Muscle of arm (tissue), 12 donors: Measurements from ENCODE around the gene ADCY5. TPM values are rescaled to one million over a fixed set of nuclear protein-coding genes. Genes with fewer than 3 reads are reported as not detected.

Experiments used
- DNase-seq: peaks from one replicate; pipeline ENCODE4 v3.0.0-alpha.2; 2013
- polyA plus RNA-seq, 12 donors: library from polyadenylated mRNA; unstranded; fragments of 120-200 nt; gene quantifications; one replicate each; pipeline ENCODE4 v1.2.1, GENCODE V29; 2013; ENCODE audit not compliant: insufficient read length in 12 of 12

Gene ADCY5
- polyA plus RNA-seq, 12 donors, result 2.5 to 10.5 (median 4.3) TPM; not detected in 1

GRCh38 chr3:123388811-123389627 is 59.9 kb downstream of the ADCY5 start:
- no peak for DNase-seq

DNA sequence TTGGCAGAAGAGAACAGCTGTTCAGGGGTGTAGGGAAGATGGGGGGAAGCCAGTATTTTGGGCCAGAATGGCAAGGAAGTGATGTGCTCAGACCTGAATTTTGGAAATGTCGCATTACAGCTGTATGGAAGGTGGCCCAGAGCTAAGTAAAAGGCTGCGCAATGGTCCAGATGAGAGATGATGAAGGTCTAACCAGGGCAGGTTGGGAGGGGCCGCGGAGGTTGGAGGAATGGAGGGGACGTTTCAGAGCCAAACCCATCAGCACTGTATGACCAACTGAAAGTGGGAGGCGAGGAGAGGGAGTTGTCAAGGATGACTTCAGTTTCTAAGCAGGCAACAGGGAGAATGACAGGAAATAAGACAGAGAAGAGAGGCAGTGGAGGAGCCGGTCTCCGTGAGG is 60.8 kb downstream of the ADCY5 start:
- DNase-seq, result peak; percentile 44

DNA sequence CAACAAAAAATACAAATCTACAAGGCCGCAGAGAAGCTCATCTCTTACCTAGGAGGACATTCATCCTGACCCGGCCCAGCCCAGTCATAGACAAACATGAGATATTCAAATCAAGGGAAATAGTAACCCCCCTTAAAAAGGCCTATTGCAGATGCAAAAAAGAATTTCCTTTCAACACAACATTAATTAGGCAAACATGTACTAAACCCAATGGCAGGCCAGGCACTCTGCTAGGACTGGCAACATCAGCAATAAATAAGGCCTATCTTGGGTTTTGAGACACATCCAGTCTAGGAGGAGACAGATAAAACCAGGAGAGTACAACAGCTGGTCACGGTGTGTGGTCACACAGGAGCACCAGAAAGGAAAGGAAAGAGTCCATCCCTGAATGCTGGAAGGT is 61.4 kb downstream of the ADCY5 start:
- DNase-seq, result no peak

DNA sequence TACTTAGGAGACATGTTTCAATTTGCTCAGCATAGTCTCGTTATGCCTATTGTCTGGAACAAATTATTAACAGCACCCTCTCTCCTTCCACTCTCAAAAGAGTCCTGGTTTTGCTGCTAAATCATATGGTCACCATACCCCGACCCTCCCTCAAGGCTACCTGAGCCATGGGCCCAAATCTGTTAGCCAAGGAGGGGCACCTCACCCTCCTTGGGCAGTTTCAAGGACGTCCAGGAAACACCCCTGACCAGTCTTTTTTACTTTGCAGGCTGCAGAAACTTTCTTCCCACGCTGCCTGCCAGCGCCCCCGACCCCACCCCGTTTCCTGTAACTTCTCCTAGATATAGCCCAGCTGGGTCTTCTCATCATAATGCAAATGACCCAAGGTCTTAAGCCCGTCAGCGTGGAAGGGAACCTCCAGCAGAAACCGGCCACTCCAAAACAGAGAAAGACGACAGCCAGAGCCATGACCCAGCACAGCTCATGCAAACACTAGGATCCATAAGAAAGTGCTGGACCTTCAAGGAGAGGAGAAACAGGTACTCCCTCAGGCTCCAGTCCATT is 62.3 kb downstream of the ADCY5 start:
- no peak for DNase-seq

DNA sequence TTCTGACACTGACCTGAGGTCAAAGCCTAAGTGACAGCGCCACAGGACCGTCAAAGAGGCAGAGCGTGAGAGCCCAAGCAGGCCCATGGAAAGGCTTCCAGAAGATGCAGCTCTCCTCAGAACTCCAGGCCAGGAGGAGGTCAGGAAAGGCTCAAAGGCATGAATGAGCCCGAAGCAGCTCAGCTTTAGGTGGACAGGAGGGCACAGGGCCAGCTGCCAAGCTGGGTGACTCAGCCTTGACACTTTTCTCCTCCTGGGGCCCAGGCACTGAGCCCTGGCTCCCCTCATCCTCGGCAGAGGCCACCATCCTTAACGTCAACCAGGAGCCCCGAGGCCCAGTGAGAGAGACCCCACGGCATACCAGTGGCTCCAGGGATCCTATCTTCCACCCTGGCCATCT is 62.9 kb downstream of the ADCY5 start:
- no peak for DNase-seq

GRCh38 chr3:123385499-123385898 is 63.4 kb downstream of the ADCY5 start:
- DNase-seq, result no peak

DNA sequence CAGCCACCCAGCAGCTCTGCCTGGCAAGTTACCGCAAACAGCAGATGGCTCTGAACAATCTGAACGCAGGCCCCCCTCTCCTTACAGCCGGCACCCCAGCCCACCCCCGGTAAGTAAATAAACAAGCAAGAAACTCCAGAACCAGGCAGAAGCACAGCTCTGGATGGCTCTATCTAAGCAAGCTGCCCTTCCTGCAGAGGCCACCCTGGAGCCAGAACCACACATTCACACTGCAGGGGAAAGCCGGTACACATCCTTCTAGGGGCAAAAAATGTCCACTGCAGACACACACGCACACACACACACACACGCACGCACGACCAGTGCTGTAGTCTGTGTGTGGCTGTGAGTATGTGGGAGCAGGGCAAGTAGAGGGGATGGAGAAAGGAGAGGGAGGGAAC is 63.9 kb downstream of the ADCY5 start:
- DNase-seq, result no peak

- DNase-seq, result no peak
Measured at GRCh38 chr3:123384256-123384655, 64.6 kb downstream of the ADCY5 start.

DNA sequence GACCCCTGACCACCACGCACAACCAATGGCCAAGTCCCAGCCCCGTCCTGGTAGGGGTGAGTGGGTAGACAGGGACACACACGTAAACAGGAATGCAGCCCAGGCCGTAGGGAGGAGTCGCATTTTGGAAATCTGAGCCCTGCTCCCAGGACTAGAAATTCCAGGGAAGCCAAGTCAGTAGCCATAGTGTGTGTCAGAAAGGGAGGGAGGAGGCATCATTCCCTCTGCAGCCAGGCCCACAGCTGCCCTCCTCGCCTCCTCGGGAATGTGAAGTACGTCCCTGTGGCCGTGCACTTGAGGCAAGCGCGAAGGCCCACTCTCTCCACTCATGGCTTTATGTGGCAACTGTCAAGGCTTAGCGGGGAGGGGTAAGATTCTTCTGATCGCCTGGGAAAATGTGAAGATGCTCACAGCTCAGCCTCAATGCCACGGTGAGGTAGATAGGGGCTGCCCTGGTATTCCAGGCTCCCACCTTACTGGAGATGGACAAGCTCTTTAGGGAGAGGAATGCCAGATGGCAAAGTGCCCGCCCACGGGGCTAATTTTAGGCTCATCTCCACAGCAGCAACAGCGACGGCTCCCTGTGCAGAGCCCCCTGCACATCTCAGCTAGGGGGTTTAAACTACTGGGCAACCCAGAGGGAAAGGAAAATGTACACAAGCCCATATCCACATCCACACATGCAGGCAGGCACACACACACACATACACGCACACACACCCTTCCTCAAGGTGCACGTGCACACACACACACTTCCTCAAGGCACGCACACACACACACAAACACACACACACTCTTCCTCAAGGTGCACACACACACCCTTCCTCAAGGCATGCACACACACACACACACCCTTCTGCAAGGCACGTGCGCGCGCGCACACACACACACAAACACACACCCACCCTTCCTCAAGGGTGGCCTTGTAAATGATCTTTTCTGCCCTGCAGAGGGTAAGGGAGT is 65.5 kb downstream of the ADCY5 start:
- no peak for DNase-seq

DNA sequence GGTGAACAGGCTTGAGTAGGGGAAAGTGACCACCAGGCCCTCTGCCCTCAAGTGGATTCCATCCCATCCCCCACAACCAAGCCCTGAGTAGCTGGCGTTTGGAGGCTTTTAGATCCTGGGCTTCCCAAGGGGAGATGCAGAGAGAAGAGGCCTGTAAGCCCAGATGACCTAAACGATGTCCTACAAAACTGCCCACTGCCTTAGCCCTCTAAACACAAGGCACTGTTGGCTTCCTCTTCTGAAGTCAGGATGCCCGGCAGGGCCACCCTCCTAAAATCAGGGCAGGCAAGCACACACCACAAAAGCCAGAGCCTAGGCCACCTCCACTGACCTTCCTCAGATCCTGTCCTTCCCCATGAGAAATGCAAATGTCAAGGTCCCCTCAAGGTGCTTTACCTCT is 68.6 kb downstream of the ADCY5 start:
- DNase-seq, result no peak

DNA sequence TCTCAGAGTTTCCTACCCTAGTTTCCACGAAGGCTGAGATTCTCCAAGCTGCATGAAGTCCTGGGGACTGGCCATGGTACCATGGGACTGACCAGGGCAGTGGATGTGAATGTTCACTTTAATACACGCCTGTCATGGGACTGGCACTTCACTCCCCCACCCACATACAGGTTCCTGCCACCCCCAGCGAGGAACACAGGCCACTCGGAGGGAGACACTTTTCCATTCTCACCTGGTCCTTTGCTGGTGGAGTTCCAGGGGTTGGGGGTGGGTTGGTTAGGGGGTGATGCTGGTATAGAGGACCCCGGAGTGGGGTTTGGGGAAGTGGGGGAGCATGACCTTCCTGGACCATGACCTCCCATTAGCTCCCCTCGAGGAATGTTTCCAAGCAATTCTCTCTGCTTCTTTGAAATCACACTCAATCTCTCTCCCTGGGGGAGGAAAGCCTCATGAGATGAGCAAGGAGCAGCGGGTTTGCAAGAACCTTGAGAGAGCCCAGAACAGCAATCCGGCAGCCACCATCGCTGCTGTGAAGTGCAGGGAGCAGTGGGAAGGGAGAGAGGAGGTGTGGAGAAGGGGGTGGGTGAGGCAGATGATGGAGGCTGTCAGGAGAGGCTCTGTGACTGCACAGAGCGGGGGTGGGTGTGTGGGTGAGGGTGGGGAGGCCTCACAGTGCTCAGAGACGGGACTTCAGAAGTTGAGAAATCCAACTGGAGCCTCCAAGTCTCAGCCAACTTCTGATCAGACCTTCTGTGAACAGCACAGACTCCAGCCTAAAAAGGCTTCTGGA is 69.7 kb downstream of the ADCY5 start:
- DNase-seq, result no peak

DNA sequence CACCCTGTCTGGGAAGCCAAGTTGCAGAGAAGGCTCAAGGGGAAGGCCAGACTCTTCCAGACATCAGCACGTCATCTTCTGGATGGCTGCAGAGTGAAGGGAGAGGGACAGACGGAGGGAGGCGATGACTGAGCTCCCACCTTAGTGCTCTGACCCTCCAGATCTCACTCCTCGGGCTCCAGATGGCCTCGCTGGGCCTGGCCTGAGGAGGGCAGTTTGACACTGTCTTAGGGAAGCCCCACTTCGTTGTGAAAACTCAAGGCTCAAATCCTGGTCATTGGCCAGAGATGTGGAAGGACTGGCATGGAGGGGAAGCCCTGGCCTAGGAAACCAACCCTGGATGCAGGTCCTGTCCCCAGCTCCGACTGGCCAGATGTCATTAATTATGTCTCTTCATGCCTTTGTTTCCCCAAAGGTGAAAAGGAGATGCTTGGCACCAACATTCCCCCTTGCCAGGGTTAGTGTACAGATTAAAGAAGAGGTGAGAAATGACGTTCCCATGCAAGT is 70.4 kb downstream of the ADCY5 start:
- no peak for DNase-seq

GRCh38 chr3:123377243-123377740 is 71.6 kb downstream of the ADCY5 start:
- no peak for DNase-seq

DNA sequence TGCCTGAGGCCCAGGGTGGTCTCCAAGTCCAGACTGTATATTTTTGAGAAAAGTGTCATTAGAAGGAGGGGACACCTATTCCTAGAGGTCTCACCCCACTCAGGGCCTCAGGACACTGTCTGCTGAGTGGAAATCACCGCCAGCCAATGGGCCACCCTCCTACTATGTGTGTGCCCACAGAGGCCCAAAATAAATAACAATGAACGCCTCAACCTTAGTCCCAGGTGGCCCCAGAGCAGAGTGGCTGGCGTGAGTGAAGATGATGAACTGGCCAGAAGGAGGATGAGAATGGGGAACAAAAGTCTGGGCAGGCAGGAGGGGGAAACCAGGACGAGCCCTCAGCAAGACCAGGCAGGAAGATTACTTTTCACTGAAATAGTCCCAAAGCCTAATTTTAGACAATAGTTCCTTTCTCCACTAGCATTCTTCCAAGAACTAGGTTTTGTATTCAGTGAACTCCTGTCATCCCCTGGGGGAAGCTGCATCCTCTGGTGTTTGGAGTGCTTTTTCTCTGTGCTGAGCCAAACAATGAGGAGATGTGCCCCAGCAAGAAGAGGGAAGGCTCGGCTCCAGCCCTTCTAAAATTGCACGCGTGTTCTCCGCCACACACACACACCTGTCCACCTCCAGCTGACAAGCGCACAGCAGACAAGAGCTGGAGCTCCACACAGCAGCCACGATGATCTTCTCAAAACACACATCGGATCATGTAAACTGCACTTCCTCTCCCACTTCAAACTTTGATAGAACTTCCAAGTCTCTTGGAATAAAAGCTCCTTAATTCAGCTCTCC is 72.2 kb downstream of the ADCY5 start:
- peak; percentile 29 for DNase-seq

GRCh38 chr3:123375014-123375940 is 73.6 kb downstream of the ADCY5 start:
- DNase-seq, result no peak

DNA sequence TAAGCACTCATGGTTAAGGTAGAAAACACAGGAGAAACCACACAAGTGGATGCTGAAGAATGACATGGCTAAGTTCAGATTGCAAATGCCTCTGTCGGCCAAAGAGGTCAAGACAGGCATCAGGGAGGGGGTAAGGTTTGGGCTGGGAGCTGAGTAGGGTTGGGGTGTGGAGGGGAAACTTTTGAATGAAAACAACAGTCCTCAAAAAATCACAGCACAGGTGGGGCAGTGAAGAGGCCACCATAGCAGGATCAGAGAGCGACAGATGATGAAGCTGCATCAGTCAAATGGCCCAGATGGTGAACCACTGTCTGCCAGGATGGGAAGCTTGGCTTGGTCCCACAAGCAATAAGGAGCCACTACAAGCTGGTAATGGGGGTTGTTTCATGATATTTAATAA is 74.9 kb downstream of the ADCY5 start:
- DNase-seq, result no peak

GRCh38 chr3:123373474-123373987 is 75.4 kb downstream of the ADCY5 start:
- DNase-seq, result no peak

DNA sequence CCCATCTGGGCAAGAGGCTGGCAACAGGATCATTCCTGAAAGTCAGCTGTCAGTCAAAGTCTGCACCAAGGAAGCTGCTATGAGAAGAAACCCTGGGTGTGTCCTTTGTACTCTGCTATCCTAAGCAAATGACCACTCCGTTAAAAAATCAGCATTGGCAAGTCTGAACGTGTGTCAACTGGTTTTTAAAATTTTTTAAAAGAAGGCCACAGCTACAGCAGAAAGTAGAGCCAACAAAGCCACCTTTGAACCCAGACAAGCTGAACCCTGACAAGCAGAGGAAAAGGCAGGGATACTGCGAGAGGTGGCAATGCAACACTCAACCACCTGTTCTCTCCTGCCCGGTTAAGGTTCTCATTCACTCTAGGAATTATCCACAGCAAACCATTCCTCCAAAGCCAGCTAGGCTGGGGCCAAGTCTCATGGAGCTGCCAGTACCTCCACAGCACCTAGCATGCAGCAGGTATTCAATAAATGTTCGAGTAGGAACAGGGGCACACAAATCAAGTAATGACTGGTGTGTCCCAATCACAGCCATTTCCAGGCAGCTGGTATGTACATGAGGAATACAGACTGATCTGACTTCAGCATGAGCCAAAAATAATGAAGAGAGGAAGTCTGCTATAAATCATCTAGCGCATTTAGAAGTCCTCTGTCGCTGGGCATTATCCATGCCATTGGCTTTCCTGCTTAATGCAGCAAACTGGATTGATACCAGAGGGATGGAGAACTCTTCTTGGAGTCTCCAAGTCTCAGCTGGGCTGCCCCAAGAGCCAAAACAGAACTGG is 76.0 kb downstream of the ADCY5 start:
- no peak for DNase-seq
